Activated naive CD8-positive, alpha-beta T cell treated with anti-CD3 and anti-CD28 coated beads, Interleukin-2, amount 50 U/mL, for 16 hours (primary cell): ENCODE results near the gene TCEAL7.
"Not testable (repeated sequence)": the region's sequence is repeated elsewhere in the genome, so short reads cannot be mapped to it uniquely, and the experiment has no call there.

ENCODE experiments used
- DNase-seq: peaks from one replicate; pipeline ENCODE4 v3.0.0-alpha.2; 2020; ENCODE audit warnings: low read depth, low spot score

TCEAL7 gene, protein sequence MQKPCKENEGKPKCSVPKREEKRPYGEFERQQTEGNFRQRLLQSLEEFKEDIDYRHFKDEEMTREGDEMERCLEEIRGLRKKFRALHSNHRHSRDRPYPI

DNA sequence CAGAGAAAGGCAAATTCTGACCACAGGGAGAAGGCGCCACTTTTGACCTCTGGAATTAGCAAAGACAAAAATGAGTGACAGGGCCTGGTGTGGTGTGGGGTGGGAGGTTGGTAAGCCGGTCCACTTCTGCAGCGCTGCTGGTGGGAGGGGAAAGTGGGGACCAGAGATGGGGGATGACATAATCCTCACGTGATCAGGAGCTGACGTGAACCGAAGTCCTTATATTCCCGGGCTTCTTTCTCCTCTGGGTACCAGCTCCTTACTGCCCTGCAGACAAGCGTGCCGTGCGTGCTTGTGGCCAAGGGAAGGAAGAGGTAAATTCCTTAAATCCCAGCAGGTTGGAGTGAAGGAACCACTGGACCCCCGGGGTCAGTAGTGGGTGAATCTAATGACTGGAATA lies at the start of gene TCEAL7:
Gene TCEAL7, plus strand, starts transcription at position 249 of the 400 bp plus-strand sequence. CDS start 1,165 bp downstream, outside the sequence.
- no peak for DNase-seq

DNA sequence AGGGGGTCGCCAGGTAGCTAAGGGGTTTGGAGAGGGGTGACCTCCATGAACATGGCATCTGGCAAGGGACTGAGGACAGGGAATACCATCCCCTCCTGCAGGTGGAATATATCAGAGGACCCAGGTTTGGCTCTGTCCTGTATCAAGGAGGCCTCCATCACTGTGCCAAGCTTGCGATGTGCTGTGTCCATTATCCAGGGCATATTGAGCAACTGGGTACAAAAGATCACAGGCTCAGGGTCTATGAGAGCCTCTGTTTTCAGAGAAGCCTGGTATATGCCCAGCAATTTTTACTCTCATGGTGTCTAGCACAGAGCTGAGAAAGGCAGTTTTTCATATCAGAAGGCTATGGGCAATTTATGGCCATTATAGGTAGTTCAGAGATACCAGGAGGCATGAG lies 36.9 kb upstream of the TCEAL7 start:
- no peak for DNase-seq

DNA sequence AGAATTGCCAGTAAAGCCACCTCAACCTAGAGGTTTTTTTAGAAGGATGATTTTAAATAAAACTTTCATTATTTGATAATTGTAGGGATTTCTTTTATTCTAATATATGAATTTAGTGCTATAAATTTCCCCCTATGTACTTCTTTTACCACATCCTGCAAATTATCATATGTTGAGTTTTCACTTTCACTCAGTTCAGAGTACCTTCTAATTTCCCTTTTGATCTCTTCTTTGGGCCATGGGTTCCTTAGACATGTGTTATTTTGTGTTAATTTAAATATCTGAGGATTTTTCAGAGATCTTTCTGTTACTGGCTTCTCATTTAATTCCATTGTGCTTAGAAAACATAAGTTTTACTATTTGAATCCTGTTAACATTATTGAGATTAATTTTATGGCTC lies 25.3 kb upstream of the TCEAL7 start:
- no peak for DNase-seq

DNA sequence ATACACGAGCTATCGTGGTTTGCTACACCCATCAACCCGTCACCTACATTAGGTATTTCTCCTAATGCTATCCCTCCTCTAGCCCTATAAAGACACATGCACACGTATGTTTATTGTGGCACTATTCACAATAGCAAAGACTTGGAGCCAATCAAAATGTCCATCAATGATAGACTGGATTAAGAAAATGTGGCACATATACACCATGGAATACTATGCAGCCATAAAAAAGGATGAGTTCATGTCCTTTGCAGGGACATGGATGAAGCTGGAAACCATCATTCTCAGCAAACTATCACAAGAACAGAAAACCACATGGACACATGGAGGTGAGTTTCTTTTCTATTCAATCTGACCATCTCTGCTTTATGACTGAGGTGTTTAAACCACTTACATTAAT lies 24.4 kb upstream of the TCEAL7 start:
- DNase-seq, result not testable (repeated sequence)

DNA sequence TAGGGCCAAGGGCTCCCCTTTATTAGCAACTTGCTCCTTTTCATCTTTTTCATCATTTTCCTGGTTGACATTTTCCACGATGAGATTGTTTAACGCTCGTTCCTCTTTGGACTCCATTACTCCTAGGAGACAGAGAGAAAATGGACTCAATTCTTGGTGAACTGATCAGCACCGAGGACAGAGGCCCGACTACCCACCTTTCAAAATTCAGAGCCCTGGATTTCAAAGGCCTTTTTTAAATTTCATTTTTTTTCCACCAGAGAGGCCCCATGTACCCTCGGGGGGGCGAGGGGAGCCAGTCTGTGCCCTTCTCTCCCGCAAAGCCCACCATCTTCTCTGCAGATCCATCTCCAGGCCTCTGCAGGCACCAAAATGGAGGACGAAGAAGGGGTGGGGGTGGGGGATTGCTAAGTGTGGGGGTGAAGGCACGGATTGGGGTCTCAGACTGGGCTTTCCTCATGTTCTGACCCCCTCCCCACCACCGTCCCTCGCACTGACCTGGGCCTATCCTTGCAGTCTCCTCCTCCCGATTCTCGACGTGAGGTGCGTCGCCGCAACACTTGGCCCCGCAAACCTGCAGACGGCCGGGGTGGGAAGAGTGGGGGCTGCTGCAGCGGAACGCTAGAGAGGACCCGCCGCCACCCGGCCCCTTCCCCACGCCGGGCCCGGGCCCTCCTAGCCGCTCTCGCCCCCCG lies 20.0 kb upstream of the TCEAL7 start:
- DNase-seq, result no peak

DNA sequence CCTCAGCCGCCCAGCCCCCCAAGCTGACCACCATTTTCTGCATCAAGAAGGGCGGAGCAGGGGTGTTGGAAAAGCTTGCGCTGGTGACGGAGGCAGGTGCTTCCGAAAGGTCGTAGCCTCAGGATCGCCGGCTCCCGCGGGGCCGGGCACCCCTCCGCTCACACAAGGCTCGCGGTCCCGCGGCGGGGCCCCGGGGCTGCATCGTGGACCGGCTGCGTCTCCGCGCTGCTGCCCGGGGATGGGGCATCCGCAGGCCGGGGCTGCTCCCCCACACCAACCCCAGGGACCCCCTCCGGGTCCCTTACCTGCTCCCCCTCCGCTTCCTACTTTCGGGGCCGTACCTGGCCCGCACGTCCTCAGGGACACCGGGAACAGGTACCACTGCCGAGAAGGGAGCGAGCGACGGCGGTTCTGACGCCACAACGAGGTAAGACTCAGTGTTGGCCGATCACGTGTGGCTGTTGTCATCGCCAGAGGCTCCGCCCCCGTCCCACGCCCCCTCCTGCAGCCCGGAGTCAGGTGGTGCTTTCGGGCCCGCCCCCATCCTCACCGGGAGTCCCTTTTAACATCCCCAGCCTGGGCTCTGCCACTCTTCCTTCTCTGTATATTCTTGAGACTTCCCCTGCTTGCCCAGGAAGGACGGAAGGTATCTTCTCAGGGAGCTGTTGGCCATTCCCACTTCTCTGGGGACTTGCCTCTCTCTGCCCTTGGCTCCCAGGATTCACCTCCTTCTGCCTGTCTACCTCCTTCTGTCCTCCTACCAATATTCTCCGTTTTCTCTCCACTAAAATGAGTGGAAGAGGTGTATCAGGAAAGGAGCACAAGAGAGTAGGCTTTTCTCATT lies 19.3 kb upstream of the TCEAL7 start, which contains the start of gene BEX2:
Gene BEX2, minus strand, starts transcription at position 436 of the 844 bp plus-strand sequence. CDS start 1,014 bp downstream, outside the sequence.
- peak; percentile 71 for DNase-seq

DNA sequence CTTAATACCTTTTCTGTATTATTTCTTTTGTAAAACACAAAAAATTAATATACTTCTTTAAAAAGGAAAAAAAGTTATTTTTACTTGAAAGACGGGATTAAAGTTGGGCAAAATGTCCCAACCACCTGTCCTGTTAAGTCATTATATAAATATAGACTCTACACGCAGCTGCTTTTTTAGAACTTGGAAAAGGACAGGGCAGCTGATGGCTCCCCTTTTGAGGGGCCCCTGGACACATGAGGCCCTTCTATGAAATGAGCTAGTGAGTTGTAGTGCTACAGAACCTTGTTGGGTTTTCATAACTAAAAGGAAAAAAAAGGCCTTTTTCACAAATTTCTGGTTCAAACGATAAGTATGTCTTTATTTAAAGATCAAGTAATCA lies 18.6 kb upstream of the TCEAL7 start:
- no peak for DNase-seq

DNA sequence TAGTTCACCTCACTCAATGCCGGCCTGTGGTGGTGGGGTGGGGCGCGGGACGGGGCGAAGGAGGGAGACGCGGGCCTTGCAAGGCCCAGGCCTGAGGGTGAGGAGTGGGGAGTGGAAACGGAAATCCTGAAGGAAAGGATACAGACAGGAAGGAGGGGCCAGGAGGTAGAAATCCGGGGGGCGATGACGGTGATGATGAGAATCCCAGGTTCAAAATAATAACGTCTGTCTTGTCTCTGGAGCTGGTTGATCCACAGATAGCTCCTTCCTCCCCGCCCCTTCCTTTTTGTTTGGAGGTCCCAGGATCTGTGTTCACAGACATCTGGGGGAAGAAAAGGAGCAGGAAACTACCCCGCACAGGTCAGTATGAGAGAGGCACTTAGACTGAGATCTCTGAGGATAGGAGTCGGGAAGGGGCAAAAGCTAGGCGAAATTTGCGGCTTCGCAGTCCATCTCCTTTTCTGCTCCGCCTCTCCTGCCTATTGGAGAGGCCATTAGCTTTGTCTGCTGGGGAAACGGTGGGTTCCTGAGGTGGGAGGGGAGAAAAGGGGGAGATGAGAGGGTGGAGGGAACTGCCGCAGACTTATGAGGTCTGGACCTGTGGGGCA lies 746 bp downstream of the TCEAL7 start:
- DNase-seq, result no peak

DNA sequence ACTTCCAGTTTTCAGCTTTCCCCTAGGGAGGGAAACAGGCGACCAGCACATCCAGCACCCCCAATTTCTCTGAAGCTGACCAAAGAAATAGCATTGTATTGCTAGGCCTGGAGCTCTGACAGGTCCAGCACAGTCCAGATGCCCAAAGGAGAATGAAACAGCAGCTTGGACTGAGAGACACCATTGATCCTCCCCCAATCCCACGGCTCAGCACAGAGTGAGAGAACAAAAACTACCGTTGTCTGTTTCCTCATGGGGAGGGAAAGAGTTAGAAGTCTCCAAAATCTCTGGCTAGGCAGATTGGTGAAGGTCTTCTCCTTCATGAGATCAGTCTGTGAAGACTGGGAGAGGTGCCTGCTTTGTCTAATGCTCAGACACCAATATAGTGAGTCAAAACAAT lies 8.6 kb downstream of the TCEAL7 start:
- DNase-seq, result no peak

DNA sequence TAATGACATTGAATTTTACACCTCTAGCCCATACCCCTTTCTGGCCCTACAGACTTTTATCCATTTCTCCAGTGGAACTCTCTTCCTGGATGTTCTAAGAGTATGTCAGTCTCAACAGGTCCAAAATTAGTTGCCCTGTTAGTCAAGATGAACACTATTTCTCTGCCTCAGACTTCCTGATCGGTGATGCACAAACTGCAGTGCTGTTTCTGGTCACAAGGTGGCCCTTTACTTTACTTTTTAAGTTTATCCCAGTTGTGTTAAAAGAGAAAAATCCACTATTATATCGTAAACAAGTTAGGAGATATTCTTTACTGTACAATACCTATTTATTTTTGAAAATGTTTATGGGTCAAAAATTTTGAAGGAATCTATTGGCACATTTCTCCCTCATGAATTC lies 13.1 kb downstream of the TCEAL7 start:
- peak; percentile 3 for DNase-seq

DNA sequence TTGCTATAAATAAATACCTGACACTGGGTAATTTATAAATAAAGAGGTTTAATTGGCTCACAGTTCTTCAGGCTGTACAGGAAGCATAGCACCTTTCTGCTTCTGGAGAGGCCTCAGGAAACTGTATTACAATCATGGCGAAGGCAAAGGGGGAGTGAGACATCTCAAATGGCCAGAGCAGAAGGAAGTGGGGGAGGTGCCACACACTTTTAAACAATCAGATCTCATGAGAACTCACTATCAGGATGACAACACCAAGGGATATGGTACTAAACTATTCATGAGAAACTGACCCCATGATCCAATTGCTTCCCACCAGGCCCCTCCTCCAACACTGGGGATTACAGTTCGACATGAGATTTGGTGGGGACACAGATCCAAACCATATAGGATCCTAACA lies 14.6 kb downstream of the TCEAL7 start:
- DNase-seq, result no peak

DNA sequence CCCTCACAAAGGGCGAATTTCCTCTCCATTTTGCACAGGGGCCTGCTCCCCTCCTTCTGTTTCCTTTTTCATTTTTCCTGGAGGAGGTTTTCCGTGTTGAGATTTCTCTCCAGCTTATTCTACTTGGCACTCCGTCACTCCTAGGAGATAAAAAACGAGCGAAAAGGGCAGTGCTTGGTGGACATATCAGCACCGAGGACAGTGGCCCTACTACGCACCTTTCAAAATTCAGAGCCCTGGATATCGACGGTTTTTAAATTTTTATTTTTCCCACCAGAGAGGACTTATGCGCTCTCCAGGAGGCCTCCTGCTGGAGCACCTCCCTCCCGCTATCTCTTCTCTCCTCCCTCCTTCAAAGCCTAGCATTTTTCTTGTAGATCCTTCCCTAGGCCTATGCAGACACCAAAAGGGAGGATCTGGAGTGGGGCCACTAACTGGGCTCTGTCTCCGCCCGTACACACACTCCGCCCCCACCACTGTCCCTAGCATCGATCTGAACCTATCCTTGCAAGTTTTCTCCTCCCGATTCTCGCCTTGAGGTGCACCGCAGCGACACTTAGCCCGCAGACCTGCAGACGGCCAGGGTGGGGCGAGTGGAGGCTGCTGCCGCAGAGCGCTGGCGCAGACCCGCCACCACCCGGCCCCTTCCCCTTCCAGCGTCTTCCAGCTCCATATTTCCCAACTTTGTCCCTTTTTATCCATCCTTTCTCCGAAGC lies 17.8 kb downstream of the TCEAL7 start:
- no peak for DNase-seq

DNA sequence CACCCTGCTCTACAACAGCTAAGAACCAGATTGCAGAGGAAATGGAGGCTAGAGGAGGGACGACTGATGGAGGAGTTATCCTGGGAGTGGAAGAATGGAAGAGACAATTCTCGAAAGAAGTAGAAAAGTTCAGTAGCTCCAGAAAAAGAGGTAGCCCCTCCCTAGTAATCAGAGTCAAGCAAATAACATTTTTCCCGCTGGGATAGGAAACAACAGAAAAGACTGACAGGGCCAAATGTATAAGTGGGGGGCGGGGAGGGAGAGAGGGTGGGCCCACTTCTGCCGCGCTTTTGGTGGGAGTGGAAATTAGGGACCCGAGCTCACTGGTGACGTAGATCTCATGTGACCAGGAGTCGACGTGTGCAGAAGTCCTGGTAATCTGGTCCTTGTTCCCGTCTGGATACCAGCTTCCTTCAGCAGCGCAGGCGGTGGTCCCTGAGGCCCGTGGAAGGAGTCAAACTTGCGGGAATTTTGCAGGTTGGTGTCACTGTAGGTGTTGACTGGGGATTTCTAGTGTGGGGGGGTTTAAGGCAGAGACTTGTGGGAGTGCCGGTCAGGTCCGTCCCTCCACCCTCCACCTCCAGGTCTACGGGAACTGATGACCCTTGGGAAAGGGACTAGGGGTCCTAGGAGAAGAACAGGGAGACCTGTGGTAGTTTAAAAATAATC lies 26.2 kb downstream of the TCEAL7 start, which contains the start of gene TCEAL9:
Gene TCEAL9, plus strand, starts transcription at position 377 of the 669 bp plus-strand sequence. CDS start 1,179 bp downstream, outside the sequence.
- no peak for DNase-seq

DNA sequence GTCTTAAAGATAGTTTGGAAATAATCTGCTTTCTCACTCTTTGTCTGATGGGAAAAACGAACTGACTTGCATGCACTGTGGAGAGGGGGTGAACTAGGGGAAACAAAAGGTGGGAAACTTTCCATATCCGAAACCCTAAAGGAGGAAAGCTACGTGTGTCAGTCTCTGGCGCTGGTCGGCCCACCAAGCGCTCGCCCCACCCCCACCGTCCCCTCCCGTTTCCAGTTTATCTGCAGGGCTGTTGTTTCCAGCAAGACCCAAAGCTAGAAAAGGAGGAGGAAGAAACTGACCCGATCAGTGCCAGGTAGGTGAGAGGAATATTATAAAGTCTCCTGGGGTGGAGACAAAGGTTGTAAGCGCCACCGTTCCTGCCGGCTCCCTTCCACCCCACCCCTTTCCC lies 26.8 kb downstream of the TCEAL7 start:
- no peak for DNase-seq

DNA sequence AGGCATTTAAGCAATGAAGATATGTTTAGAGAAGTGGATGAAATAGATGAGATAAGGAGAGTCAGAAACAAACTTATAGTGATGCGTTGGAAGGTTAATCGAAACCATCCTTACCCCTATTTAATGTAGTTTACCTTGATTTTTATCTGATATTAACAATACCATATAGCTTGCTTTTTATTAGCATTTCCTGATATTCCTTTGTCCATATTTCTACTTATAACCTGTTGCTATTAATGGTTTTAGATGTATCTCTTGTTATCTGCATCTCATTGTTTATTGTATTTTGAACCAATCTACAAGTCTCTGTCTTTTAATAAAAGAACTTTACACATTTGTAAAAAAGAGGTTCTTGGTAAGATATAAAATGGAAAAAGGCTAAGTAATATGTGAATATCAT lies 27.8 kb downstream of the TCEAL7 start:
- DNase-seq, result no peak

DNA sequence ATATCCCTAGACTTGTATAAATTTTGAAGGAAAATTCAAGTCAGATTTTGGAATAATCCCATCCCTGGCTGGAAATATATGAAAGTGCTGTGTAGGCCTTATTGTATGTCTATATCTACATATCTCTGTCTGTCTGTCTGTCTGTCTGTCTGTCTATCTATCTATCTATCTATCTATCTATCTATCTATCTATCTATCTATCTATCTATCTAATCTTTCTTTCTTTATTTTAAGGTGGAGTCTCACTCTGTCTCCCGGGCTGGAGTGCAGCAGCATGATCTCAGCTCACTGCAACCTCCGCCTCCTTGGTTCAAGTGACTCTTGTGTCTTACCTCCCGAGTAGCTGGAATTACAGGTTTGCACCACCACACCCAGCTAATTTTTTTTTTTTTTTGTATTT lies 29.6 kb downstream of the TCEAL7 start:
- DNase-seq, result not testable (repeated sequence)

DNA sequence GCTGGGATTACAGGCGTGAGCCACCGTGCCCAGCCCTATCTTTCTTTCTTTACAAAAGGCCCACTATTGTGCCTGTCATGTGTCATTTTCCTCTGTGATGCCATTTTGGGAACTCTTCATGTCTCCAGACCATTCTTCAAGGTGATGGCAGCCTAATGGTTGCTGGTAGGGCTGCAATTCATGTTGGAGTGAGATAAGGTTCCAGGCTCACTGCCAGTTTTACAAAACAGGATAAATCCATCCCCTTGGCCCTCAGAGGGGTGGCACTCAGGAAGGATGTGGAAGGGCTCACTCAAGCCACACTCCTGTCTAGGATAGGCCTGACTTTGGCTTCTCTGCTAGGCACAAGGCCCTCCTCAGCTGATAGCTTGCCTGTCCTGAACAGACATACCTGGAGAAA lies 30.1 kb downstream of the TCEAL7 start:
- DNase-seq, result no peak

DNA sequence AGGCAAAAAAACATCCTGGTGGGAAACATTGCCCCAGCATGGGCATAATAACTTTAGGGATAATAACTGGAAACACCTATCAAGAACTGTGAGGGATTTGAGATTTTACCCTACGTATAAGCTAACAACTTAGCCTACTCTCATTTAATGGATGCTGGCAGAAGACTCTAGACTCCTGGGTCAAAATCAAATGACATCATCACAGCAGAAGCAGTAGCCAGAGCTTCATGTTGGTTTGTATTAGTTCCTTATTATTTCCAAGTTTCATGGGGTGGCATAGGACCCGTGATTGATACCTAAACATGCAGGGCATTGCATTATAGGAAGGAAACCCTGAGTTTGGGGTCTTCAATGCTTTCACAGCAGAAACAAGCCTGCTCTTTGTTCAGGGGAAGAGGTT lies 30.9 kb downstream of the TCEAL7 start:
- DNase-seq, result no peak

DNA sequence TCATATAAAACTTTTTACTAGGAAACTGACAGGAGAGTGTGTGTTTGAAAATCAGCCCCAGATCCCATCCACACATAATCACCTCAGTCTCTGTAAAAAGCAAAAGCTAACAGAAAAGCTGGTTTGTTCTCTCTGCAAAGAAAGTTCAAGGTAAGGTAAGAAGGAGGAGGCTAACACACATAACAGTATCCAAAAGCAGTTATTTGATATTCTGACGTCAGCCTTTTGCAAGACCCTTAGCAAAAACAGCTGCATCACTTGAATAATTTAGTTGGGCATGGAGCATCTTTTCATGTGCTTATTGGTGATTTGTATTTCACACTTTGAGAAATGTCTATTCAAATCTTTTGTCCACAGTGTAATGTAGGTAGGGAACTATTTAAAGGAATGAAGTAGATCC lies 31.8 kb downstream of the TCEAL7 start:
- DNase-seq, result no peak

DNA sequence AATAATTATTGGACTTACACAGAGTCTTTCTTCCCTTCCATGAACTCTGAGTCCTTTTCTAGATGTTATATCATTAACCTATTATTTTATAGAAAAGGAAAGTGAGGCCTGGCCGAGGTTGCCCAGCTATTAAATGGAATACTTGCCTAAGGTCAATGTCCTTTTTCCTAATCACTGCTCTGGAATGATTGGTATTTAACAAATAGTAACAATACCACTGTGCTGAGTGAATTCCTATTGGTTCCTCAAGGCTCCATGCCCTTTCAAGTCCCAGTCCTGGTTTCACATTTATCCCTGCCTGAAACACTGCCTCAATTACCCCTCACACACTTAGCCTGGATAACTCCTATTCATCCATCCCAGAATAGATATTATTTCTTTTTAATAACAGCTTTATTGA lies 32.4 kb downstream of the TCEAL7 start:
- DNase-seq, result no peak

DNA sequence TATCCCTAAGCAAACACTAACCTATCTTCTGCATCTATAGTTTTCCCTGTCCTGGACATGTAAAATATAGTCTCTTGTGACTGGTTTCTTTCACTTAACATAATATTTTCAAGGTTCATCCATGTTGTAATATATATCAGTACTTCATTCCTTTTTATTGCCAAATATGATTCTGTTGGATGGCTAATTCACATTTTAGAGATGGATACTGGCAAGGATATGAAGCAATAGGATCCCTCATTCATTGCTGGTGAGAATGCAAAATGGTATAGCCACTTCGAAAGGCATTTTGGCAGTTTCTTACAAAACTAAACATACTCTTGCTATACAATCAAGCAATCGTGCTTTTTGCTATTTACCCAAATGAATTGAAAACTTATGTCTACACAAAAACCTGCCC lies 33.0 kb downstream of the TCEAL7 start:
- no peak for DNase-seq
